HEK293 (cell line): ENCODE data around the gene RIPK3.

ENCODE experiments used
- CTCF ChIP-seq: fragments of 450-650 bp; formaldehyde crosslinking; IDR thresholded peaks from 2 replicates; pipeline ENCODE4 v1.5.1; 2016; ENCODE audit warnings: missing biosample characterization, missing genetic modification characterization
- KLF16 ChIP-seq: fragments of 450-650 bp; formaldehyde crosslinking; IDR thresholded peaks from 2 replicates; pipeline ENCODE4 v1.5.1; 2017; ENCODE audit warnings: missing biosample characterization, missing genetic modification characterization

- TF ChIP-seq CTCF (no peak), KLF16 (tag by site-specific recombination) (no peak)
Measured at GRCh38 chr14:24377126-24377525, 37.3 kb upstream of the RIPK3 start.
